Neutrophil (primary cell): Measurements from ENCODE around the gene GBF1.

Experiments
- H3K27ac ChIP-seq: fragments of 200-600 bp; sonication (generic); 2 replicates; pipeline ENCODE4 v1.5.1; 2016; ENCODE audit warnings: mild to moderate bottlenecking, moderate library complexity
- H3K27me3 ChIP-seq: fragments of 200-600 bp; sonication (generic); 2 replicates; pipeline ENCODE4 v1.6.0; 2016; ENCODE audit warnings: mild to moderate bottlenecking
- H3K36me3 ChIP-seq: fragments of 200-600 bp; sonication (generic); 2 replicates; pipeline ENCODE4 v1.5.1; 2017
- H3K4me1 ChIP-seq, 2 experiments: fragments of 200-600 bp in 1 of 2; sonication (generic) in 1 of 2; 1 replicate in 1 of 2; 2 replicates in 1 of 2; pipeline versions ENCODE4 v1.5.1 to v1.6.1; 2013 to 2016; ENCODE audit warnings: low read depth in 1 of 2, low read length in 1 of 2, mild to moderate bottlenecking in 1 of 2, moderate library complexity in 1 of 2; ENCODE audit not compliant: control insufficient read depth in 1 of 2, insufficient read depth in 1 of 2
- H3K4me3 ChIP-seq, 2 experiments: fragments of 200-600 bp in 1 of 2; sonication (generic) in 1 of 2; 1 replicate in 1 of 2; 2 replicates in 1 of 2; pipeline ENCODE4 v1.5.1; 2013 to 2016; ENCODE audit warnings: low read depth in 1 of 2, low read length in 1 of 2, mild to moderate bottlenecking in 1 of 2, moderate library complexity in 1 of 2
- H3K9me3 ChIP-seq: fragments of 200-600 bp; sonication (generic); 2 replicates; pipeline ENCODE4 v1.5.1; 2016
- TF ChIP-seq, protein P1 (sequence below): fragments of 200-600 bp; sonication (generic); IDR thresholded peaks from 2 replicates; pipeline ENCODE4 v1.5.1; 2016; ENCODE audit warnings: antibody characterized with exemption

GBF1 gene

DNA sequence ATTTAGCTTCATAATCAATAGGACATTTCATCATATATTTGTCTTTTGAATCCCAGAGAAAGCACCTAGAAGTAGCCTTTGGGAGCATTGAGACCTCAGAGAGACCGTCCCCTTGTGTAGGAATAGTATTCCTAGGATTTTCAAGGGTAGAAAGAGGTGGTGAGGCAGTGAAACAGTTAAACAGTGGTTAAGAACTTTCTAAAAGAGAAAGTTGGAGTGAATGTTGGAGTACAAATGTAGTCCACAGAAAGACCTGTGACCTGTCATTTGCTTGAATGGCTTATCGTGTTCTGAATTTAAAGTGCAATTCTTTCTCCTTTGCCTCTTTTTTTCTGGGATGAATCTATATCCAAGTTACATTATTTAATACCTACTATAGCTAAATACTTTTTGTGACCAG lies 30.0 kb downstream of the GBF1 start:
- TF ChIP-seq, protein P1, sequence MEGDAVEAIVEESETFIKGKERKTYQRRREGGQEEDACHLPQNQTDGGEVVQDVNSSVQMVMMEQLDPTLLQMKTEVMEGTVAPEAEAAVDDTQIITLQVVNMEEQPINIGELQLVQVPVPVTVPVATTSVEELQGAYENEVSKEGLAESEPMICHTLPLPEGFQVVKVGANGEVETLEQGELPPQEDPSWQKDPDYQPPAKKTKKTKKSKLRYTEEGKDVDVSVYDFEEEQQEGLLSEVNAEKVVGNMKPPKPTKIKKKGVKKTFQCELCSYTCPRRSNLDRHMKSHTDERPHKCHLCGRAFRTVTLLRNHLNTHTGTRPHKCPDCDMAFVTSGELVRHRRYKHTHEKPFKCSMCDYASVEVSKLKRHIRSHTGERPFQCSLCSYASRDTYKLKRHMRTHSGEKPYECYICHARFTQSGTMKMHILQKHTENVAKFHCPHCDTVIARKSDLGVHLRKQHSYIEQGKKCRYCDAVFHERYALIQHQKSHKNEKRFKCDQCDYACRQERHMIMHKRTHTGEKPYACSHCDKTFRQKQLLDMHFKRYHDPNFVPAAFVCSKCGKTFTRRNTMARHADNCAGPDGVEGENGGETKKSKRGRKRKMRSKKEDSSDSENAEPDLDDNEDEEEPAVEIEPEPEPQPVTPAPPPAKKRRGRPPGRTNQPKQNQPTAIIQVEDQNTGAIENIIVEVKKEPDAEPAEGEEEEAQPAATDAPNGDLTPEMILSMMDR, result no peak
- no peak overlapping the region for H3K4me3 ChIP-seq
- no peaks in the 10 kb centered on the region for H3K4me1 ChIP-seq
- H3K27ac ChIP-seq, result no peak overlapping the region
- H3K27me3 ChIP-seq, result no peaks in the 10 kb centered on the region
- H3K9me3 ChIP-seq, result no peaks in the 10 kb centered on the region
- H3K36me3 ChIP-seq, result peaks cover 6% of the 10 kb centered on the region

DNA sequence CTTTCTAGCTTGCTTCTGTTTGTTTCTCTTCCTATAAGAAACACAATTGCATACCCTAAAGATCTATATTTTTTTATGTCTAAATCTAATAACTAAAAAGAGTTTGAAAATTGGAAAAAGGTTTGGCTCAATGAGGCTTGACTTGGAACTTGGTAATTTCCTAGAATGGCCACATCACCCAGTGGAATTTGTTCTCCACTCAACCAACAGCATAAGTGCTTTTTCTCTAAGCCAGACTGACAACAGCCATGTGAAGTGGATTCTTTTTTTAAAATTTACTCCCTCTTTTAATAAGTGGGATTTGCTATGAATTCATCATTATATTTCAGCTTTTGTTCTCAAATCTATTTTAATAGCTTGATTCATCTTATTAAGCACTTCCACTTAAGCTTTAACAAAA lies 33.8 kb downstream of the GBF1 start:
- H3K27me3 ChIP-seq, result no peaks in the 10 kb centered on the region
- no peak overlapping the region for H3K27ac ChIP-seq
- peaks cover 3% of the 10 kb centered on the region for H3K36me3 ChIP-seq
- TF ChIP-seq, protein P1, result no peak
- H3K4me3 ChIP-seq, result no peak overlapping the region
- H3K4me1 ChIP-seq, result peaks cover 7 to 11% of the 10 kb centered on the region in 2 experiments
- H3K9me3 ChIP-seq, result no peaks in the 10 kb centered on the region

DNA sequence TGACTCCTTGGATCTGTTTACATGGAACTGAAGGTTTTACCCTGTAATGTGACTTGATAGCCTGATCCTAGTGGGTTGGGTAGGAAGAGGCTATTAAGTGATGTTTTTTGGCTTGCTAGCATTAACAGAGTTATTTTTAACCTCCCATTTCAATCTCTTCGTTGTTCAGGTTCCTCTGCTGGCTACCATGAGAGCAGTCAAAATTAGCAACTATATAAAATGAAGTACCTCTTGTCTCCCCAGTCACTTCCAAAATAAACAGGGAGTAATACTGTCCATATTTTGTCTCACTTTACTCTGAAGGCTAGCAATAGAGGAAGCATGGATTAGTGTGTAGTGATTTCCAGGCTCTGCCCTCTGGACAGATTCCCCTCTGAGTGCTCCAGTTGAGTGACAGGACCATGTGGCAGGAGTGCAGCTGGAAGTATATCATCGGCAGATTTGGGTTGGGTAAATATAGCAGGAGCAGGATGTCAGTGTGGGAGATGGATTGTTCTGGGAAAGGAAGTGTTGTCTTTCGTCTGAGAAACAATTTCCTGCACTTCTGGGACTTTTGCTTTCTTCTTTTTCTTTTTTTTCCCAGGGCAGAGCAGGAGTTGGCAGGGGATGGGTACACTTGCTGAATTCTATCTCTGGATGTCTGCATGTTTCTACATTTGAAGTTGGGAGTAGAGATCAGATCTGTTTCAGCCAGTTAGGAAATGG lies 35.2 kb downstream of the GBF1 start:
- H3K4me3 ChIP-seq, result no peak overlapping the region
- peak overlapping the region; percentile 11 for H3K27ac ChIP-seq
- H3K4me1 ChIP-seq, result peaks cover 7 to 14% of the 10 kb centered on the region in 2 experiments
- no peaks in the 10 kb centered on the region for H3K9me3 ChIP-seq
- TF ChIP-seq, protein P1, result no peak
- peaks cover 3% of the 10 kb centered on the region for H3K36me3 ChIP-seq
- H3K27me3 ChIP-seq, result no peaks in the 10 kb centered on the region

DNA sequence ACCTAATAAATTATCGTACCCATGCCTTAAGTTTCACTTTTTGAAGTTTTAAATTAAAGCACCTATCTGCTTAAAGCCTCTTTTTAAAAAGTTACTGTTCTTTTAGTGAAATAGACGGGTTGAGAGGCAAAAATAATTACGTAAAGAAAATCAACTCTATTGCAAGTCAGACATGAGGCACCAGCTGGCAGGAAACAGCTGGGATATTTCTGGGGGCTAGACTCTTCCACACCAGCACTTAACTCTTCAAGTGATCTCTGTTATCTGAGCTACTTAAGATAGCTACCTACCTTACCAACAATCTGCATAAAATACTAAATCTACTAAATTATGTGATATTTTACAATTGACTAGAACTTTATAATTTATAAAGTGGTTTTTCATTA lies 35.8 kb downstream of the GBF1 start:
- Histone ChIP-seq H3K9me3 (no peaks in the 10 kb centered on the region), H3K4me1 (peaks cover 7 to 14% of the 10 kb centered on the region in 2 experiments), H3K27me3 (no peaks in the 10 kb centered on the region), H3K27ac (peak overlapping the region; percentile 11), H3K4me3 (no peak overlapping the region), H3K36me3 (peaks cover 3% of the 10 kb centered on the region)
- TF ChIP-seq, protein P1, result no peak

DNA sequence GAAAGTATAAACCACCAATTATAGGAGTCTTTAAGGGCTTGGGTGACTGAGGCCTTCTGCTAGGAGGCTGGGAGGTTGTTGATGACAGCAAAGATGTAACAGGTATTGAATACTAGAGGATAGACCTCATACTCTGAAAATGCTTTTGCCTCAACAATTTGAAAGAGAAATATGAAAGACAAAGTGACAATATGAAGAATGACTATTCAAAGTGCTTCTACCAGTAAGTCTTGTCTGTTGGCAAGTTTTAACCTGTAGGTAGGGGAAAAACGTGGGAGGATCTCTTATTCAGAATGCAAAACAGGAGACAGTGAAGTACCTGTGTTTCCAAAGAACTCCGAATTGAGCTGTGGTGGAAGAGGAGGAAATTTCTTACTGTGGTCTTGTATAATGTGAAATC lies 38.2 kb downstream of the GBF1 start:
- Histone ChIP-seq H3K9me3 (no peaks in the 10 kb centered on the region), H3K4me3 (no peak overlapping the region), H3K27ac (no peak overlapping the region), H3K4me1 (peaks cover 7 to 14% of the 10 kb centered on the region in 2 experiments), H3K36me3 (peaks cover 4% of the 10 kb centered on the region), H3K27me3 (no peaks in the 10 kb centered on the region)
- TF ChIP-seq, protein P1, result no peak
